ENCODE data around the gene RIMS1.

The RIMS1 gene

GRCh38 chr6:72421387-72421786 is 535.0 kb downstream of the RIMS1 start:
- no peak for DNase-seq

- no peak for DNase-seq
Observed at GRCh38 chr6:72422171-72422570, 535.8 kb downstream of the RIMS1 start.

DNA sequence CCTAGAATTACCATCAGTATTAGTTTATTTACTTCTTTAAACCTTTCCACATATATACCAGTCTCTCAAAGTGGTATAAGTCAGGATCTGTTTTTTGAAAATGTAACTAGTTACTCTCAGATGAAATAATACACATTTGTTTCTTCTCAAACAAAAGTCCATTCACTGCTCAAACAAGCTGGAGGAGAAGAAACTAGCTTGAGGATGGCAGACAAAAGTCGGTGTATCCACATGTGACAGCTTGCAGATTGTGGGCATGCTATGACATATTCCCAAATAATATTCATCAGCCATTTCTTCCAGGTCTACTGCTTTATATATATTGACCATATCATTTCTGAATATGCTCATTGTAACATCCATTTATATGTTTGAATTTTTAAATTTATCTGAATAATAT is 538.1 kb downstream of the RIMS1 start:
- no peak for DNase-seq

DNA sequence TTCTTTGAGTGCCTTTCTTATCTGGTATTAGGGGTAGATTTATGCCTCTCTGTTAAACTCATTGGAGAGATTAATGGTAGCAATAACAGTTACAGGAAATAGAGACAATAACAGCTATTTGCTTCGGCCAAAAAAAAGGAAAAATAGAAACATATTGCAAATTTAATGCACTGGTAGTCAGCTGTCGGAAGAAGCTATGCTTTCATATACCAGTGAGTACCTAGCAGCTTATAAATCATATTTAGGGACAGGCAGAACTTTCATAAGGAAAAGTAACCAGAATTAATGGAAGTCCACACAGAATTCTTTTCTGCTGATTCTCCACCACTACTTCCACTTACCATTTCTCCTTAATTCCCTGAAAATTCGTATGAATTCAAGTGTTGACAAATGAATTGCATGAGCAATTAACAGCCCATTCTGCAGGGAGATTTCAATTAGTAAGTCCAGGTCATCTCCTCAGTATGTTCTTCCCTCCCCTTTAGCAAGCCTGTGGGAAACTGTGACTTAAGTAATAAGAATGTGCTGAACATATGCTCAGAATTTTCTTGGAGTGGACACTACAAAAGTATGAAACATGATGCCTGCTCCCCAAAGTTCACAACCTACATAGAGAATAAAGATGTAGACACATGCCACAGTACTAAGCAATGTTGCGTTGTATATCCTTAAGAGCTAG is 538.8 kb downstream of the RIMS1 start:
- no peak for DNase-seq

- no peak for DNase-seq
Observed at GRCh38 chr6:72440611-72441010, 554.3 kb downstream of the RIMS1 start.

- DNase-seq = no peak
Observed at GRCh38 chr6:72446430-72446829, 560.1 kb downstream of the RIMS1 start.

Data from effector CD8-positive, alpha-beta T cell (primary cell).